Activated CD4-positive, alpha-beta T cell treated with anti-CD3 and anti-CD28 coated beads, Interleukin-2, amount 10 ng/mL, durations not matched to agents 24 days and 14 days (primary cell): ENCODE results near the gene CDC25A. TPM values are rescaled to one million over a fixed set of nuclear protein-coding genes. Genes with fewer than 3 reads are reported as not detected.

Experiments used
- total RNA-seq: library from RNA; stranded (reverse); gene quantifications from 2 replicates; pipeline ENCODE4 v1.2.3, GENCODE V29; 2022

The CDC25A gene
- total RNA-seq, 1 donor from 2014 or later, result 60.2 TPM

Other genes starting within 250 kb of the CDC25A start
- 130 and 138 TPM in 2 replicates for gene MAP4, start 172.0 kb downstream of the CDC25A start, total RNA-seq
- not detected in 2 replicates for gene CAMP, start 35.1 kb upstream of the CDC25A start, total RNA-seq
- 38.1 and 39.9 TPM in 2 replicates for gene ZNF589, start 52.7 kb upstream of the CDC25A start, total RNA-seq
- 32.8 and 37.8 TPM in 2 replicates for gene NME6, start 113.0 kb upstream of the CDC25A start, total RNA-seq
- not detected in 2 replicates for gene SPINK8, start 145.2 kb upstream of the CDC25A start, total RNA-seq
- gene FBXW12, start 183.8 kb upstream of the CDC25A start, total RNA-seq, result 0.14 and 0.28 TPM in 2 replicates
- 5.7 and 6.5 TPM in 2 replicates for gene PLXNB1, start 241.7 kb upstream of the CDC25A start, total RNA-seq